Right lobe of liver (tissue), 4 donors: ENCODE data around the gene TCFL5.

Source experiments
- CTCF ChIP-seq, 4 donors: fragments of 200-600 bp in 3 of 4; fragments of 450-650 bp in 1 of 4; IDR thresholded peaks; one replicate each; pipeline versions ENCODE4 v1.5.1 to v1.8.0; 2016 to 2022; ENCODE audit warnings: antibody characterized with exemption in 4 of 4, mild to moderate bottlenecking in 2 of 4
- POLR2A ChIP-seq: fragments of 450-650 bp; IDR thresholded peaks from one replicate; pipeline ENCODE4 v1.6.1; 2017; ENCODE audit warnings: antibody characterized with exemption, mild to moderate bottlenecking
- donor health status: DM: no; HTN: no; CAD: no.
- donor health status: DM: no; HTN: no; CAD: no.
- donor health status: DM: no; HTN: yes; CAD: no.

- TF ChIP-seq CTCF (IDR thresholded peaks at IDR 0.05) = no peak
- TF ChIP-seq POLR2A = no peak
These were observed 7.5 kb downstream of the TCFL5 start for GRCh38 chr20:62854121-62854520.
